ENCODE data around the gene TMEM143. TPM values are rescaled to one million over a fixed set of nuclear protein-coding genes. Genes with fewer than 3 reads are reported as not detected.

Gene TMEM143
- total RNA-seq, 2 donors from 2014 or later, result 20.4 to 43.8 TPM

DNA sequence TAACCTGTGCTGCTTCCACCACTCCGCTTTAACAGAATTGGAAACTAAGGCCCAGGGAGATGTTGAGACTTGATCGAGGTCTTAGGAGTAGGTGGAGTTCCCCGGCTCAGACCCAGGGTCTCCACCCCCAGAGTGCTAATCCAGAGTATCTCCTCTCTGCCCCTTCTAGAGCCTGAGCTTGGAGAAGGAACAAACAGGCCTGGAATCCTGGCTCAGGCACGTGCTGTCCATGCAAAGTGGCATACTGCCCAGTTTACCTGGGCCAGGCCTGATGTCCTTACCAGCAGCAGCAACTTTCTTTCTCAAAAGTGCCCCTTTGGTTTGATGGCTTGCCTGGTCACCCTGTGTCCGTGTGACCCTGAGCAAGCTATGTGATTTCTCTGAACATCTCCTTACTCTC lies 4.1 kb upstream of the TMEM143 start:
- no peak for TF ChIP-seq CTCF (IDR thresholded peaks at IDR 0.05)
- Histone ChIP-seq H3K4me3 (no peak overlapping the region), H3K27me3 (no peaks in the 10 kb centered on the region), H3K9me3 (no peaks in the 10 kb centered on the region), H3K36me3 (no peaks in the 10 kb centered on the region), H3K4me1 (peaks cover 0 to 6% of the 10 kb centered on the region in 2 donors), H3K27ac (no peak overlapping the region)
- no peak for DNase-seq (ENCODE audit: low spot score)

GRCh38 chr19:48365602-48366001 lies 1.9 kb upstream of the TMEM143 start:
- no peak overlapping the region for H3K27ac ChIP-seq
- no peaks in the 10 kb centered on the region for H3K27me3 ChIP-seq
- no peak for TF ChIP-seq CTCF (IDR thresholded peaks at IDR 0.05)
- no peak overlapping the region for H3K4me3 ChIP-seq
- no peak for DNase-seq (ENCODE audit: low spot score)
- no peaks in the 10 kb centered on the region for H3K36me3 ChIP-seq
- H3K4me1 ChIP-seq, result peaks cover 0 to 6% of the 10 kb centered on the region in 2 donors
- no peaks in the 10 kb centered on the region for H3K9me3 ChIP-seq

- TF ChIP-seq CTCF (IDR thresholded peaks at IDR 0.05), result no peak
- Histone ChIP-seq H3K9me3 (no peaks in the 10 kb centered on the region), H3K4me1 (peaks cover 0 to 6% of the 10 kb centered on the region in 2 donors), H3K27me3 (no peaks in the 10 kb centered on the region), H3K4me3 (peak overlapping the region; percentile 7 to 74), H3K36me3 (no peaks in the 10 kb centered on the region), H3K27ac (peak overlapping the region; percentile 98 to 99)
- no peak for DNase-seq (ENCODE audit: low spot score)
Observed at GRCh38 chr19:48364598-48365348, 1.0 kb upstream of the TMEM143 start.

DNA sequence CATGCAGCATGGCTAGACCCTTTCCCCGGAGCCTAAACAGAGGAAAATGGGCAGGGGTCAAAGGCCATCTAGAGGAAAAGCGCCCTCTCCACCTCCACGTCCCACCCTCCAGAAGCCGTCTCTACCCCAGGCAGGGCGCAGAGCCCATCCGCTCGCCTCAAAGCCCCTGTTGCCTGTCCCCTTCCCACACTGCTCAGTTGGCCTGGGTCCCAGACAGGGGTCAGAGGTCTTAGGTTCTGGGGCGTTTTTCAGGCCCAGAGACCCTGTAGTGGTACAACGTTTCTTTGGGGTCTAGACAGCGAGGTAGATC lies 285 bp downstream of the TMEM143 start:
- Histone ChIP-seq H3K4me3 (peak overlapping the region; percentile 50 to 74), H3K4me1 (peaks cover 0 to 6% of the 10 kb centered on the region in 2 donors), H3K36me3 (no peaks in the 10 kb centered on the region), H3K27me3 (no peaks in the 10 kb centered on the region), H3K27ac (peak overlapping the region; percentile 98 to 99), H3K9me3 (no peaks in the 10 kb centered on the region)
- TF ChIP-seq CTCF (IDR thresholded peaks at IDR 0.05), result no peak
- peak; percentile 58 for DNase-seq (ENCODE audit: low spot score)

- Histone ChIP-seq H3K36me3 (no peaks in the 10 kb centered on the region), H3K9me3 (no peaks in the 10 kb centered on the region), H3K4me1 (peaks cover 0 to 6% of the 10 kb centered on the region in 2 donors), H3K27ac (peak overlapping the region; percentile 98 to 99), H3K27me3 (no peaks in the 10 kb centered on the region), H3K4me3 (peak overlapping the region; percentile 50 to 74)
- peak; percentile 91 for DNase-seq (ENCODE audit: low spot score)
- no peak for TF ChIP-seq CTCF (IDR thresholded peaks at IDR 0.05)
Observed at GRCh38 chr19:48362716-48363499, 832 bp downstream of the TMEM143 start.

All from right atrium auricular region (tissue), 2 donors.